IMR-90 (cell line): ENCODE data around the gene ABCA5. TPM values are rescaled to one million over a fixed set of nuclear protein-coding genes. Genes with fewer than 3 reads are reported as not detected.
A peak's percentile ranks its signal among the peaks of the same experiment; 100 is the strongest.
"Not testable (repeated sequence)": the region's sequence is repeated elsewhere in the genome, so short reads cannot be mapped to it uniquely, and the experiment has no call there.

Source experiments
- ATAC-seq: fragments of 200-7000 bp; cut with Tn5 transposase; 2 replicates; pipeline ENCODE4 v1.9.1; 2020; ENCODE audit warnings: low read depth, mild to moderate bottlenecking, moderate library complexity
- BruUV-seq: library from RNA; stranded (reverse); fragments of 400-500 nt; replicated peaks from 2 replicates; lab custom pipeline; 2021; lab: Mats Ljungman, UMichigan
- CTCF ChIA-PET: fragments of 300-600 bp; formaldehyde crosslinking; extraction: SDS; loops from one replicate; lab custom pipeline; 2021; ENCODE audit warnings: antibody characterized with exemption; lab: Yijun Ruan, JAX
- POLR2A ChIA-PET: fragments of 300-600 bp; sonication (Branson Sonifier 250); formaldehyde crosslinking; loops from one replicate; lab custom pipeline; 2022; ENCODE audit warnings: antibody characterized with exemption; ENCODE audit not compliant: unreplicated experiment; lab: Charles Lee
- DNase-seq: peaks from one replicate; pipeline ENCODE4 v3.0.0; 2013
- H2AFZ ChIP-seq: replicated peaks from 2 replicates; pipeline ENCODE3; 2013; ENCODE audit warnings: low read length, mild to moderate bottlenecking; ENCODE audit not compliant: poor library complexity
- H2AK5ac ChIP-seq: 2 replicates; pipeline ENCODE4 v1.6.1; 2013; ENCODE audit warnings: low read depth, low read length, inconsistent platforms
- H2AK9ac ChIP-seq: replicated peaks from 2 replicates; pipeline ENCODE3; 2013; ENCODE audit warnings: mild to moderate bottlenecking, low read depth, low read length, moderate library complexity; ENCODE audit not compliant: poor library complexity
- H2BK120ac ChIP-seq: 2 replicates; pipeline ENCODE4 v1.6.1; 2013; ENCODE audit warnings: low read depth, low read length, inconsistent platforms
- H2BK15ac ChIP-seq: 3 replicates; pipeline ENCODE4 v1.6.1; 2013; ENCODE audit warnings: low read depth, low read length, inconsistent platforms
- H2BK20ac ChIP-seq: 2 replicates; pipeline ENCODE4 v1.6.1; 2013; ENCODE audit warnings: low read depth, mild to moderate bottlenecking, inconsistent platforms, low read length, moderate library complexity
- H2BK5ac ChIP-seq: 2 replicates; pipeline ENCODE4 v1.6.1; 2013; ENCODE audit warnings: mild to moderate bottlenecking, low read depth, low read length, inconsistent platforms; ENCODE audit not compliant: poor library complexity, severe bottlenecking
- H3K14ac ChIP-seq: replicated peaks from 2 replicates; pipeline ENCODE4 v1.6.1; 2013; ENCODE audit warnings: low read depth, low read length, inconsistent platforms
- H3K18ac ChIP-seq: 2 replicates; pipeline ENCODE4 v1.6.1; 2013; ENCODE audit warnings: low read depth, low read length, control low read depth
- H3K23ac ChIP-seq: 2 replicates; pipeline ENCODE4 v1.6.1; 2013; ENCODE audit warnings: low read depth, low read length, inconsistent platforms
- H3K27ac ChIP-seq: 2 replicates; pipeline ENCODE4 v1.5.1; 2013; ENCODE audit warnings: mild to moderate bottlenecking, control low read depth, low read length; ENCODE audit not compliant: insufficient read depth
- H3K27me3 ChIP-seq: 2 replicates; pipeline ENCODE4 v1.6.1; 2013; ENCODE audit warnings: low read length; ENCODE audit not compliant: control insufficient read depth, insufficient read depth
- H3K36me3 ChIP-seq: 2 replicates; pipeline ENCODE4 v1.6.1; 2013; ENCODE audit warnings: low read length, mixed read lengths; ENCODE audit not compliant: control insufficient read depth, insufficient read depth
- H3K4ac ChIP-seq: 2 replicates; pipeline ENCODE4 v1.6.1; 2013; ENCODE audit warnings: low read depth, low read length, inconsistent platforms
- H3K4me1 ChIP-seq: 2 replicates; pipeline ENCODE4 v1.6.1; 2013; ENCODE audit warnings: low read length, mixed read lengths; ENCODE audit not compliant: control insufficient read depth, insufficient read depth
- H3K4me2 ChIP-seq: 2 replicates; pipeline ENCODE4 v1.6.1; 2013; ENCODE audit warnings: low read depth, mild to moderate bottlenecking, control low read depth, low read length, moderate library complexity
- H3K4me3 ChIP-seq: 2 replicates; pipeline ENCODE4 v1.5.1; 2013; ENCODE audit warnings: low read depth, mild to moderate bottlenecking, control low read depth, low read length, moderate library complexity; ENCODE audit not compliant: insufficient read depth
- H3K56ac ChIP-seq: 2 replicates; pipeline ENCODE4 v1.6.1; 2013; ENCODE audit warnings: low read length, inconsistent platforms; ENCODE audit not compliant: insufficient read depth; ENCODE audit errors: extremely low read depth
- H3K79me1 ChIP-seq, 2 experiments: 2 replicates each; pipeline ENCODE4 v1.6.1; 2013; ENCODE audit warnings: low read length in 2 of 2, inconsistent platforms in 1 of 2, low read depth in 1 of 2
- H3K9ac ChIP-seq: 2 replicates; pipeline ENCODE4 v1.6.1; 2013; ENCODE audit warnings: low read depth, low read length, control low read depth
- H3K9me1 ChIP-seq: 2 replicates; pipeline ENCODE4 v1.6.1; 2013; ENCODE audit warnings: low read length, inconsistent platforms; ENCODE audit not compliant: insufficient read depth
- H3K9me3 ChIP-seq: 2 replicates; pipeline ENCODE4 v1.6.1; 2013; ENCODE audit warnings: low read length; ENCODE audit not compliant: control insufficient read depth, insufficient read depth
- H4K20me1 ChIP-seq: 2 replicates; pipeline ENCODE4 v1.6.1; 2013; ENCODE audit warnings: low read length, inconsistent platforms; ENCODE audit not compliant: insufficient read depth
- H4K5ac ChIP-seq: 2 replicates; pipeline ENCODE4 v1.6.1; 2013; ENCODE audit warnings: mild to moderate bottlenecking, low read depth, low read length, control low read depth
- H4K8ac ChIP-seq, 2 experiments: 2 replicates each; pipeline ENCODE4 v1.6.1; 2013; ENCODE audit warnings: low read depth in 2 of 2, low read length in 2 of 2, control low read depth in 1 of 2, inconsistent platforms in 1 of 2
- H4K91ac ChIP-seq: 2 replicates; pipeline ENCODE4 v1.6.1; 2013; ENCODE audit warnings: low read depth, low read length, inconsistent platforms; ENCODE audit not compliant: insufficient read depth
- BHLHE40 ChIP-seq: fragments of 150-350 bp; IDR thresholded peaks from 2 replicates; pipeline ENCODE4 v1.6.1; 2016; ENCODE audit warnings: mild to moderate bottlenecking, low read depth, low read length
- CEBPB ChIP-seq: IDR thresholded peaks from 2 replicates; pipeline ENCODE4 v1.6.1; 2012; ENCODE audit warnings: low read depth, low read length, improper control_type of control experiment
- MXI1 ChIP-seq: IDR thresholded peaks from 2 replicates; pipeline ENCODE4 v1.6.1; 2012; ENCODE audit warnings: low read depth, mild to moderate bottlenecking, low read length, moderate library complexity, borderline replicate concordance
- WGBS, 2 experiments: methylation state at CpG; one replicate each; pipeline versions ENCODE4 v1.1.5 to v1.1.7; 2013; ENCODE audit warnings: missing lambda C conversion rate in 2 of 2; ENCODE audit not compliant: insufficient read length in 1 of 2; ENCODE audit errors: extremely low coverage in 2 of 2; 5-methylcytosine and 5-hydroxymethylcytosine counted together
- dilution Hi-C: fragments of 300-500 bp; cut with HindIII; formaldehyde crosslinking; loops from one replicate; pipeline ENCODE4 v1.14.3; 2018; ENCODE audit warnings: low sequenced_read_pairs; ENCODE audit not compliant: unreplicated experiment
- in situ Hi-C: fragments of 300-500 bp; cut with MboI; formaldehyde crosslinking; loops from 3 replicates; pipeline ENCODE4 v1.14.3; 2019; ENCODE audit warnings: low sequenced_read_pairs, inconsistent platforms, mixed read lengths
- intact Hi-C: fragments of 100-400 bp; cut with micrococcal nuclease; formaldehyde crosslinking; loops from 2 replicates; pipeline ENCODE4 v1.10.0; 2022
- polyA plus RNA-seq, 3 experiments: library from polyadenylated mRNA; depleted of rRNA; stranded (reverse); fragments of >200 nt; gene quantifications; 2 replicates each; pipeline ENCODE4 v1.2.3, GENCODE V29; 2012; ENCODE audit warnings: low replicate concordance in 1 of 3
- total RNA-seq: library from RNA; depleted of rRNA; stranded (reverse); fragments of >200 nt; gene quantifications from 2 replicates; pipeline ENCODE4 v1.2.3, GENCODE V29; 2012

Gene ABCA5
- total and polyA plus RNA-seq, 2 of the 4 experiments (the other 2 are of a cell fraction) = 1.3 to 2.3 TPM

GRCh38 chr17:69300222-69300621 is 26.7 kb downstream of the ABCA5 start:
- WGBS, 2 experiments = no CpG with 5 or more reads among the region's 3 CpGs

GRCh38 chr17:69298120-69298722 is 28.7 kb downstream of the ABCA5 start:
- H2BK5ac ChIP-seq, H2AFZ ChIP-seq, H2AK9ac ChIP-seq, in situ Hi-C loops, H4K5ac ChIP-seq, intact Hi-C loops, H3K9me1 ChIP-seq, H2BK20ac ChIP-seq, dilution Hi-C loops, H3K14ac ChIP-seq, H4K91ac ChIP-seq, H2BK15ac ChIP-seq, H3K27me3 ChIP-seq, H3K18ac ChIP-seq, H3K27ac ChIP-seq, DNase-seq, ATAC-seq, H3K4me3 ChIP-seq, H3K56ac ChIP-seq, H3K9me3 ChIP-seq, H3K79me1 ChIP-seq, H3K36me3 ChIP-seq, H4K20me1 ChIP-seq, H3K23ac ChIP-seq, H3K4me2 ChIP-seq, H3K4me1 ChIP-seq, H3K4ac ChIP-seq, H3K9ac ChIP-seq, BruUV-seq, POLR2A ChIA-PET, H2AK5ac ChIP-seq, H2BK120ac ChIP-seq, H4K8ac ChIP-seq: not testable (repeated sequence)
- no CpG with 5 or more reads among the region's 3 CpGs for WGBS, 2 experiments
- CTCF ChIA-PET = interaction anchor here (0.7 to 1.2 kb wide), 2 partner anchors 15 to 611 kb away, joined by 3 to 8 read pairs; no protein-coding TSS in a partner anchor

More at GRCh38 chr17:69300222-69300621, 26.7 kb downstream of the ABCA5 start:
- Histone ChIP-seq H3K23ac (no peak overlapping the region), H3K36me3 (no peaks in the 10 kb centered on the region), H3K4me2 (no peak overlapping the region), H3K9me1 (no peaks in the 10 kb centered on the region), H2AK5ac (no peak overlapping the region), H3K18ac (no peak overlapping the region), H3K14ac (no peak overlapping the region), H3K56ac (no peak overlapping the region), H4K5ac (no peak overlapping the region), H2BK120ac (no peak overlapping the region), H3K9me3 (no peaks in the 10 kb centered on the region), H3K4me1 (no peaks in the 10 kb centered on the region), H2AK9ac (no peak overlapping the region), H2AFZ (no peak overlapping the region), H3K4me3 (no peak overlapping the region), H4K20me1 (no peaks in the 10 kb centered on the region), H2BK15ac (no peak overlapping the region), H3K4ac (no peak overlapping the region), H3K27ac (no peak overlapping the region), H3K9ac (no peak overlapping the region), H2BK5ac (no peak overlapping the region), H3K27me3 (no peaks in the 10 kb centered on the region), H4K8ac (no peak overlapping the region), H3K79me1 (no peaks in the 10 kb centered on the region), H4K91ac (no peak overlapping the region), H2BK20ac (no peak overlapping the region)
- ChIA-PET POLR2A (no interaction called here), CTCF (no interaction called here)
- ATAC-seq (no peak), DNase-seq (no peak)
- in situ Hi-C loops (no loop called here), dilution Hi-C loops (no loop called here), intact Hi-C loops (no loop called here)
- TF ChIP-seq BHLHE40 (no peak), CEBPB (peak; percentile 18; the same call in 1 of the 2 replicates), MXI1 (no peak)
- BruUV-seq = no TSS peak
